ENCODE results near the gene PC. TPM values are rescaled to one million over a fixed set of nuclear protein-coding genes. Genes with fewer than 3 reads are reported as not detected.
"Not testable (repeated sequence)": the region's sequence is repeated elsewhere in the genome, so short reads cannot be mapped to it uniquely, and the experiment has no call there.

Gene PC
- total RNA-seq, 1 donor from 2014 or later, result 9.5 TPM

GRCh38 chr11:66978717-66979116 is 20.5 kb upstream of the PC start:
- DNase-seq (ENCODE audit: low read depth), result no peak

GRCh38 chr11:66978229-66978628 is 20.0 kb upstream of the PC start:
- no peak for DNase-seq (ENCODE audit: low read depth)

- DNase-seq (ENCODE audit: low read depth), result no peak
These were observed 18.7 kb upstream of the PC start for GRCh38 chr11:66976925-66977324.

- DNase-seq (ENCODE audit: low read depth), result no peak
These were observed 17.9 kb upstream of the PC start for GRCh38 chr11:66976028-66976467.

GRCh38 chr11:66975405-66976027 is 17.3 kb upstream of the PC start:
- DNase-seq (ENCODE audit: low read depth), result no peak

- DNase-seq (ENCODE audit: low read depth), result no peak
These were observed 16.7 kb upstream of the PC start, which contains the start of gene C11orf86 for GRCh38 chr11:66974724-66975404. C11orf86 (plus strand) TSS chr11:66975304; CDS start chr11:66975363, 59 bp downstream.

- DNase-seq (ENCODE audit: low read depth), result no peak
These were observed 15.9 kb upstream of the PC start for GRCh38 chr11:66973956-66974580.

- no peak for DNase-seq (ENCODE audit: low read depth)
These were observed 13.3 kb upstream of the PC start for GRCh38 chr11:66971488-66971887.

GRCh38 chr11:66970807-66971442 is 12.7 kb upstream of the PC start:
- DNase-seq (ENCODE audit: low read depth), result peak; percentile 100

GRCh38 chr11:66970371-66970806 is 12.2 kb upstream of the PC start:
- DNase-seq (ENCODE audit: low read depth), result no peak

GRCh38 chr11:66969584-66970225 is 11.5 kb upstream of the PC start:
- peak; percentile 70 for DNase-seq (ENCODE audit: low read depth)

GRCh38 chr11:66967670-66968425 is 9.7 kb upstream of the PC start:
- peak; percentile 44 for DNase-seq (ENCODE audit: low read depth)

- no peak for DNase-seq (ENCODE audit: low read depth)
These were observed 8.2 kb upstream of the PC start for GRCh38 chr11:66966351-66966750.

GRCh38 chr11:66964495-66964894 is 6.3 kb upstream of the PC start:
- no peak for DNase-seq (ENCODE audit: low read depth)

GRCh38 chr11:66962801-66963200 is 4.6 kb upstream of the PC start:
- DNase-seq (ENCODE audit: low read depth), result no peak

GRCh38 chr11:66962247-66962646 is 4.1 kb upstream of the PC start:
- no peak for DNase-seq (ENCODE audit: low read depth)

GRCh38 chr11:66961691-66962213 is 3.6 kb upstream of the PC start:
- DNase-seq (ENCODE audit: low read depth), result not testable (repeated sequence)

GRCh38 chr11:66958956-66959274 is 732 bp upstream of the PC start:
- no peak for DNase-seq (ENCODE audit: low read depth)

- no peak for DNase-seq (ENCODE audit: low read depth)
These were observed 282 bp downstream of the PC start for GRCh38 chr11:66957971-66958231.

- DNase-seq (ENCODE audit: low read depth), result peak; percentile 95
These were observed 1.4 kb downstream of the PC start for GRCh38 chr11:66956689-66957290.

Data from renal cortical epithelial cell (primary cell).